ENCODE measurements around the gene SETD3. TPM values are rescaled to one million over a fixed set of nuclear protein-coding genes. Genes with fewer than 3 reads are reported as not detected.

SETD3 gene
- total RNA-seq, 2 donors from 2014 or later: 57.8 to 68.1 TPM

DNA sequence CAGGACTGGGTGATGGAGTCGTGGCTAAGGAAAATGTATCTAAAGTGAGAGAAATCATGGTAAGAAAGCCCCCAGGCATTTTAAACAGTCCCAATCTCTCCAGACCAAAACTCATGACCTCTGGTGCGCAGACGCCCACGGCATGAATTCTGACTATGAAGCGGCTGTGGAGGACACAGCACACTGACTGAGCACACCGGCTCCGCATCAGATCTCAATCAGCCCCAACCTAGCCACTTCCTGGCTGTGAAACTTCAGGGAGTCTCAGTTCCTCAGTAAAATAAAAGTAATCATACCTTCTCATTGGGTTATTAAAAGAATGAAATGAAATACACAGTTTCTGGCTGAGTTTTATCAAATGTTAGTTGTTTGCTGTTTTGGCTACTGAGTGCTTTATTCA lies 38.7 kb downstream of the SETD3 start:
- Mint-ChIP-seq H3K27ac (no peak overlapping the region), H3K4me3 (no peak overlapping the region), H3K9me3 (no peaks in the 10 kb centered on the region), H3K36me3 (ENCODE audit: low read depth) (peaks cover 38% of the 10 kb centered on the region), H3K4me1 (peaks cover 22% of the 10 kb centered on the region), H3K27me3 (ENCODE audit: insufficient read depth) (no peaks in the 10 kb centered on the region)
- Histone ChIP-seq H3K4me3 (ENCODE audit: low read length) (no peak overlapping the region), H3K9ac (ENCODE audit: extremely low read depth, low read length, poor library complexity, severe bottlenecking) (no peak overlapping the region), H3K4me1 (ENCODE audit: control insufficient read depth, insufficient read depth, low read length) (no peaks in the 10 kb centered on the region), H3K9me3 (ENCODE audit: control insufficient read depth, low read length) (no peaks in the 10 kb centered on the region), H3K36me3 (ENCODE audit: control insufficient read depth, insufficient read depth, low read length) (peaks cover 60% of the 10 kb centered on the region), H3K27me3 (ENCODE audit: control insufficient read depth, insufficient read depth, low read length, poor library complexity, severe bottlenecking) (no peaks in the 10 kb centered on the region), H3K27ac (ENCODE audit: low read depth, low read length) (peak overlapping the region; percentile 33)
- 83 to 95% methylated on average over 3 to 7 of the region's 7 CpGs for WGBS, 2 experiments (ENCODE audit: insufficient coverage in 1 of 2, insufficient read length in 1 of 2)
- DNase-seq: no peak
- TF ChIP-seq, protein P1, sequence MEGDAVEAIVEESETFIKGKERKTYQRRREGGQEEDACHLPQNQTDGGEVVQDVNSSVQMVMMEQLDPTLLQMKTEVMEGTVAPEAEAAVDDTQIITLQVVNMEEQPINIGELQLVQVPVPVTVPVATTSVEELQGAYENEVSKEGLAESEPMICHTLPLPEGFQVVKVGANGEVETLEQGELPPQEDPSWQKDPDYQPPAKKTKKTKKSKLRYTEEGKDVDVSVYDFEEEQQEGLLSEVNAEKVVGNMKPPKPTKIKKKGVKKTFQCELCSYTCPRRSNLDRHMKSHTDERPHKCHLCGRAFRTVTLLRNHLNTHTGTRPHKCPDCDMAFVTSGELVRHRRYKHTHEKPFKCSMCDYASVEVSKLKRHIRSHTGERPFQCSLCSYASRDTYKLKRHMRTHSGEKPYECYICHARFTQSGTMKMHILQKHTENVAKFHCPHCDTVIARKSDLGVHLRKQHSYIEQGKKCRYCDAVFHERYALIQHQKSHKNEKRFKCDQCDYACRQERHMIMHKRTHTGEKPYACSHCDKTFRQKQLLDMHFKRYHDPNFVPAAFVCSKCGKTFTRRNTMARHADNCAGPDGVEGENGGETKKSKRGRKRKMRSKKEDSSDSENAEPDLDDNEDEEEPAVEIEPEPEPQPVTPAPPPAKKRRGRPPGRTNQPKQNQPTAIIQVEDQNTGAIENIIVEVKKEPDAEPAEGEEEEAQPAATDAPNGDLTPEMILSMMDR (conservative IDR thresholded peaks at IDR 0.05): no peak

DNA sequence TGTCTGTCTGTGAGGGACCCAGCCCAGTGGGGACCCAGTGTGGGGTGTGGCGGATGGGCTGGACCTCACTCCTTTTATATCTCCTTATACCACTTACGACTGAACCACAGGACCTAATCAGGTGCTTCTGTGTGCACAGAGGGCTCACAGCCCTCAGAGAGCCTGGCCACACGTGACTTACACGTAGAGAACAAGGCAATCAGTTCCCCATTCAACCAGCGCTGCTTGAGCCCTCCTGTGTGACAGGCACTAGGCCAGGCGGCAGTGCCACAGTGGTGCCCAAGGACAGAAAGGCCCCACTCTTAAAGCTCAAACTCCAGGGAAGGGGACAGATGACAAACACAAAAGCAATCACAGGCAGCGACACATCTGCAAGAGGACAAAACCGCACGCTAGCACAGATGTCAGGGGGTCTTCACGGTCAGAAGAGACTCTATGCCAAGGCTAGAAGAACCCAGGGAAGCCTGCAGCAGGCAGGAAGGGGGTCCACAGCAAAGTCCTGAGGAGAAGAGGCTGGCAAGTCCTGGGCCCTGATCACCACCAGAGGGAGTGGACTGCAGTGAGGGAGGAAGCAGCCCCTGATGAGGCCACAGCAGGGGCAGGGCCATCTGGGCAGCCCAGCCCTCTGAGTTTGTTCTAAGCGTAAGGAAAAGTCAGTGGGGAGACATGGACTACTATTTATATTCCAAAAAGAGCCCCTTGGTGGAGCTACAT lies 39.3 kb downstream of the SETD3 start:
- Histone ChIP-seq H3K9me3 (ENCODE audit: control insufficient read depth, low read length) (no peaks in the 10 kb centered on the region), H3K36me3 (ENCODE audit: control insufficient read depth, insufficient read depth, low read length) (peaks cover 60% of the 10 kb centered on the region), H3K27me3 (ENCODE audit: control insufficient read depth, insufficient read depth, low read length, poor library complexity, severe bottlenecking) (no peaks in the 10 kb centered on the region), H3K4me1 (ENCODE audit: control insufficient read depth, insufficient read depth, low read length) (no peaks in the 10 kb centered on the region), H3K4me3 (ENCODE audit: low read length) (no peak overlapping the region), H3K9ac (ENCODE audit: extremely low read depth, low read length, poor library complexity, severe bottlenecking) (no peak overlapping the region), H3K27ac (ENCODE audit: low read depth, low read length) (peak overlapping the region; percentile 33)
- Mint-ChIP-seq H3K27me3 (ENCODE audit: insufficient read depth) (no peaks in the 10 kb centered on the region), H3K27ac (peak overlapping the region; percentile 60), H3K36me3 (ENCODE audit: low read depth) (peaks cover 35% of the 10 kb centered on the region), H3K9me3 (no peaks in the 10 kb centered on the region), H3K4me1 (peaks cover 25% of the 10 kb centered on the region), H3K4me3 (no peak overlapping the region)
- DNase-seq: peak; percentile 77
- TF ChIP-seq, protein P1 (conservative IDR thresholded peaks at IDR 0.05): peak; percentile 76
- WGBS, 2 experiments (ENCODE audit: insufficient coverage in 1 of 2, insufficient read length in 1 of 2): 95% methylated on average over 6 to 11 of the region's 11 CpGs

DNA sequence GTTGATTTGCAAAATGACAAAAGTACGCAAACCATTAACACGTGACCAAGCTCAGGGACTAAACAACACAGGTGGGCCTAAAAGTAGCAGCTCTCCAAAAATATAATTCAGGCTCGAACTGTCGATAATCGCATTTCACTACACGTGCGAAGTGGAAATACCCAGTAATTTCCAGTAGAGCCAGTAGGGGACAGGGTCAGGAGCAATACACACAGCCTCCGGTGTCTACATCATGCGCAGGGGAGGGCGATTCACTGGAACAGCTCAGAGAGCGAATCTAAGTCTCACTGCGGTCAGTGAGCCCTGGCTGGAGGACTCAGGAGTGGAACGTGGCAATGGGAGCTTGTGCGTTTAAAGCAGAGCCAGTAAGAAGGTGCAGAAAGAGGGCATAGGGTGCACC lies 40.4 kb downstream of the SETD3 start:
- H3K9me3 Mint-ChIP-seq: no peaks in the 10 kb centered on the region
- 91% methylated on average over 14 of the region's 14 CpGs for WGBS, 2 experiments (ENCODE audit: insufficient coverage in 1 of 2, insufficient read length in 1 of 2)
- H3K4me1 Mint-ChIP-seq: peaks cover 33% of the 10 kb centered on the region
- no peak overlapping the region for H3K4me3 Mint-ChIP-seq
- Histone ChIP-seq H3K27ac (ENCODE audit: low read depth, low read length) (no peak overlapping the region), H3K9ac (ENCODE audit: extremely low read depth, low read length, poor library complexity, severe bottlenecking) (no peak overlapping the region), H3K4me1 (ENCODE audit: control insufficient read depth, insufficient read depth, low read length) (no peaks in the 10 kb centered on the region), H3K4me3 (ENCODE audit: low read length) (no peak overlapping the region), H3K36me3 (ENCODE audit: control insufficient read depth, insufficient read depth, low read length) (peaks cover 61% of the 10 kb centered on the region), H3K27me3 (ENCODE audit: control insufficient read depth, insufficient read depth, low read length, poor library complexity, severe bottlenecking) (no peaks in the 10 kb centered on the region), H3K9me3 (ENCODE audit: control insufficient read depth, low read length) (no peaks in the 10 kb centered on the region)
- no peak for DNase-seq
- H3K36me3 Mint-ChIP-seq (ENCODE audit: low read depth): peaks cover 41% of the 10 kb centered on the region
- peak overlapping the region; percentile 67 for H3K27ac Mint-ChIP-seq
- TF ChIP-seq, protein P1 (conservative IDR thresholded peaks at IDR 0.05): peak; percentile 51
- no peaks in the 10 kb centered on the region for H3K27me3 Mint-ChIP-seq (ENCODE audit: insufficient read depth)
